Measurements from ENCODE around the gene SHISAL2A. TPM values are rescaled to one million over a fixed set of nuclear protein-coding genes. Genes with fewer than 3 reads are reported as not detected.

SHISAL2A gene
- polyA plus RNA-seq, 3 donors = 0.03 to 0.28 TPM; not detected in 1

GRCh38 chr1:52679048-52679447 lies 46.1 kb downstream of the SHISAL2A start:
- Histone ChIP-seq H3K4me1 (ENCODE audit: control insufficient read depth in 1 of 2, insufficient read depth in 2 of 2, low read length in 2 of 2) (peaks cover 10 to 16% of the 10 kb centered on the region in 2 donors), H2AFZ (ENCODE audit: insufficient read depth, low read depth, low read length, poor library complexity, severe bottlenecking) (no peak overlapping the region), H3K9ac (ENCODE audit: insufficient read depth, low read length, poor library complexity, severe bottlenecking) (no peak overlapping the region), H3K27me3 (ENCODE audit: control insufficient read depth in 2 of 2, insufficient read depth in 2 of 2, low read length in 2 of 2) (no peaks in the 10 kb centered on the region), H4K20me1 (ENCODE audit: insufficient read depth, low read length) (no peaks in the 10 kb centered on the region), H3K4me2 (replicated peaks; ENCODE audit: extremely low read depth, low read length, poor library complexity, severe bottlenecking) (no peak overlapping the region), H3K9me3 (replicated peaks in 1 of 2; ENCODE audit: control insufficient read depth in 1 of 2, insufficient read depth in 1 of 2, low read length in 2 of 2) (no peaks in the 10 kb centered on the region), H3K27ac (ENCODE audit: low read depth in 1 of 2, low read length in 2 of 2) (no peak overlapping the region), H3K36me3 (replicated peaks in 1 of 2; ENCODE audit: control insufficient read depth in 1 of 2, insufficient read depth in 2 of 2, low read length in 2 of 2) (no peaks in the 10 kb centered on the region), H3K4me3 (replicated peaks in 1 of 3; ENCODE audit: low read depth in 2 of 3, low read length in 3 of 3) (no peak overlapping the region), H3K79me2 (ENCODE audit: insufficient read depth, low read length) (no peaks in the 10 kb centered on the region)
- Mint-ChIP-seq H3K4me3 (no peak overlapping the region), H3K27me3 (ENCODE audit: low read depth in 3 of 3) (no peaks in the 10 kb centered on the region), H3K27ac (no peak overlapping the region), H3K36me3 (peaks cover 0 to 2% of the 10 kb centered on the region in 2 donors), H3K9me3 (peaks cover 0 to 3% (median 0%) of the 10 kb centered on the region in 7 donors), H3K4me1 (peaks cover 24% of the 10 kb centered on the region)
- TF ChIP-seq CTCF (IDR thresholded peaks at IDR 0.05) = no peak
- 100% methylated on average over 1 of the region's 1 CpG for WGBS (ENCODE audit: insufficient coverage)
- intact Hi-C loops (cut with micrococcal nuclease) = no loop called here
- no peak for DNase-seq

DNA sequence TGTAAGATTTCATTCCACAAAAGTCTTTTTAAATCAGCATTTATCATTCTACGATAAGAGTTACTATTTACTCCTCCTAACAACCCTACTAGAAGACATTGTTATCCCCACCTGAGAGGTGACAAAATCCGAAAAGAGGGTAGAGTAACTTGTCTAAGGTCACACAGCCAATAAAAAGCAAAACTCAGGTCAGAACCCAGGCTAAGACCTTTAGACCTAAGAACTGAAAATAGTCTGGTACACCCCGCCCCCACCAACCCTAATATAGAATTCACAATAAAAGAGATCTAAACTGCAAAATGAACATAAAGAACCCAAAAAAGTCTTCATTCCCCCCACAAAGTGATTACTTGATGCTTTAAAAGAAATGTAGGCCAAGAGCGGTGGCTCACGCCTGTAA lies 46.5 kb downstream of the SHISAL2A start:
- Histone ChIP-seq H3K4me1 (ENCODE audit: control insufficient read depth in 1 of 2, insufficient read depth in 2 of 2, low read length in 2 of 2) (peaks cover 10 to 16% of the 10 kb centered on the region in 2 donors), H3K36me3 (replicated peaks in 1 of 2; ENCODE audit: control insufficient read depth in 1 of 2, insufficient read depth in 2 of 2, low read length in 2 of 2) (no peaks in the 10 kb centered on the region), H3K27me3 (ENCODE audit: control insufficient read depth in 2 of 2, insufficient read depth in 2 of 2, low read length in 2 of 2) (no peaks in the 10 kb centered on the region), H3K9me3 (replicated peaks in 1 of 2; ENCODE audit: control insufficient read depth in 1 of 2, insufficient read depth in 1 of 2, low read length in 2 of 2) (no peaks in the 10 kb centered on the region), H2AFZ (ENCODE audit: insufficient read depth, low read depth, low read length, poor library complexity, severe bottlenecking) (no peak overlapping the region), H3K9ac (ENCODE audit: insufficient read depth, low read length, poor library complexity, severe bottlenecking) (no peak overlapping the region), H4K20me1 (ENCODE audit: insufficient read depth, low read length) (no peaks in the 10 kb centered on the region), H3K4me3 (replicated peaks in 1 of 3; ENCODE audit: low read depth in 2 of 3, low read length in 3 of 3) (no peak overlapping the region), H3K27ac (ENCODE audit: low read depth in 1 of 2, low read length in 2 of 2) (no peak overlapping the region), H3K4me2 (replicated peaks; ENCODE audit: extremely low read depth, low read length, poor library complexity, severe bottlenecking) (no peak overlapping the region), H3K79me2 (ENCODE audit: insufficient read depth, low read length) (no peaks in the 10 kb centered on the region)
- Mint-ChIP-seq H3K9me3 (peaks cover 0 to 3% (median 0%) of the 10 kb centered on the region in 7 donors), H3K4me1 (peaks cover 22% of the 10 kb centered on the region), H3K27ac (no peak overlapping the region), H3K27me3 (ENCODE audit: low read depth in 3 of 3) (no peaks in the 10 kb centered on the region), H3K36me3 (peaks cover 0 to 2% of the 10 kb centered on the region in 2 donors), H3K4me3 (no peak overlapping the region)
- no peak for DNase-seq
- intact Hi-C loops (cut with micrococcal nuclease) = no loop called here
- no peak for TF ChIP-seq CTCF (IDR thresholded peaks at IDR 0.05)
- WGBS (ENCODE audit: insufficient coverage) = 95% methylated on average over 4 of the region's 5 CpGs

Data from CD14-positive monocyte (primary cell).